PC-3 (cell line): ENCODE measurements around the gene PTGIS.

ENCODE experiments used
- CTCF ChIP-seq: fragments of 300-600 bp; sonication (generic); conservative IDR thresholded peaks from 2 replicates; pipeline ENCODE4 v1.5.1; 2017; ENCODE audit warnings: antibody characterized with exemption, low read depth, mild to moderate bottlenecking, low read length
- EZH2 ChIP-seq: fragments of 300-600 bp; sonication (generic); IDR thresholded peaks from one replicate; pipeline ENCODE4 v1.6.1; 2017; ENCODE audit warnings: antibody characterized with exemption, mild to moderate bottlenecking, low read length; ENCODE audit not compliant: unreplicated experiment
- EZH2phosphoT487 ChIP-seq: fragments of 300-600 bp; sonication (generic); IDR thresholded peaks from 2 replicates; pipeline ENCODE4 v1.6.1; 2018; ENCODE audit warnings: mild to moderate bottlenecking, antibody characterized with exemption, low read length, borderline replicate concordance

GRCh38 chr20:49578436-49578835 is 10.5 kb upstream of the PTGIS start:
- TF ChIP-seq EZH2phosphoT487 (no peak), CTCF (no peak), EZH2 (no peak)
